HTR-8/SVneo (cell line): ENCODE measurements around the gene TSHZ1.

Experiments
- DNase-seq: peaks from one replicate; pipeline ENCODE4 v3.0.0; 2011; ENCODE audit warnings: low spot score, mixed read lengths; ENCODE audit not compliant: insufficient read length
- FAIRE-seq: peaks from 2 replicates; lab custom pipeline; 2011; peaks lifted over from hg19 to GRCh38; lab: Jason Lieb, UNC

The TSHZ1 gene

DNA sequence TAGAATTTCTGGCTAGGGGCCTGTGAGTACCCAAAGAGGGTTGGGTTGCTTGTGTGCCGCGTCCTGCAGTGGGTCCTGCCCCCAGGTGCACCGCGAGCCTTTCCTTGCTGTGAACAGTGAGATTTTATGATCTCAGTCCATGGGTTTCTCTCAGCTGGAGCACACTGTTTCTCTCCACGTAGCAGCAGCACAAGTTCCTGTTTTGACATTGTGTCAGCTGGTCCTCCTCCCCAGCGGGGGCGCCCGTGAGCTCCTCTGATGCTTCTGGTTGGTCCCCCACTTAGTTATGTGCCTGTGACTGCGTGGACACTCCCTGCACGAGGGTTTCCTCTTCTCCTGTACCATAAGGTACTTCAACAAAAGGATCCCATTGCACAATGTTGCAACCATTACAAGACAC lies 29.8 kb downstream of the TSHZ1 start:
- no peak for FAIRE-seq
- no peak for DNase-seq

DNA sequence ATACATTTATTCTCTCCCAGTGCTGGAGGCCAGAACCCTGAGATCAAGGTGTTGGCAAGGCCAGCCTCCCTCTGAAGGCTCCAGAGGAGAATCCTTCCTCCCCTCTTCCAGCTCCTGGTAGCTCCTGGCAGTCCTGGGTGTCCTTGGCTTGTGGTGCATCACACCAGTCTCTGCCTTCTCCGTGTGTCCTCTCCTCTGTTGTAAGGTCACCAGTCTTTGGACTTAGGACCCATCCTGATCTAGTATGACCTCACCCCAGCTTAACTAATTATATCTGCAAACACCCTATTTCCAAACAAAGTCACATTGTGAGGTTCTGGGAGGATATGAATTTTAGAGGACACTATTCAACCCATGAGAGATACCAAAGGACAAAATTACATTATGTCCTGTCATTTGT lies 31.1 kb downstream of the TSHZ1 start:
- FAIRE-seq = no peak
- no peak for DNase-seq

DNA sequence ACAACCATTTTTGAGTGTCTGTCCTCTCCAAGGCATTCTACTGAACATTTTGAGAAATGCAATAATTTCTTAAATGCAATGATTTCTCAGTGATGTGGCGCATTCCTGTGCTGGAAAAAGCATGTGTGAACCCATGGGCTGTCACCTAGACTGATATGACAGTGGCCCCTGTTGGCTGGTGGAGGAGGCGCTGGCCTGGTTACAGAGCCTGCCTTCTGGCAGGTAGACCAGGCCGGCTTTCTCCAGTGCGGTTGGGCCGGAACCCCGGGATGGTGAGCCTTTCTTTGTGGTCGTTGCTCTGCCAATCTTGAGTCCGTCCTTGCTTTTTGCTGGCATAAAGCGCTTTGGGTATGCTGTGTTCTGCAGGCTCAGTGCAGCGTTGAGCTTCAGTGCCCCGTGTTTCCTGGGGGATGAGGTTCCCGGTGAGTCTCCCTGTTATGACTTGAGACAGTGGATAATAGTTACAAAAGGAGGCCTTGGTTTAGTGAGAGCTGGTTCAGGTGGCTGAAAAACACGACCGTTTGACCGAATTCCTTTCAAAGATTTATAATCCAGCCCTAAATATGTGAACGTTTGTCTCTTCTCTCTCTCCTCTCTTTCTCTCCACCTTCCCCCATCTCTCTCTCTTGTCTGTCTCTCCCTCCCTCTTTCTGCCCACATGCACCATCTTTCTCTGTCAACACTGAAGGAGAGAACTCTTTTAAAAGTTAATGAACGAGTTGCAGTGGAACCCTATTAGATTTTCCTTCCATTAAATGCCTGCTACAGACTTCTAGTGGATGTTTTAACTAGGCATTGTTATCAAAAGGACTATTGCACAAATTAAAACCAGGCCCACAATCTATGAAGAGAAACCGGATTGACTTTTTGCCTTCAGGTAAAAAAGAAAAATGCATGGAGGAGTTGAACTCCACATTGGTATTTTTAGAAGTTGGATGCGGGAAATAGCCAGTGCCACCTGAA lies 34.0 kb downstream of the TSHZ1 start:
- no peak for FAIRE-seq

DNA sequence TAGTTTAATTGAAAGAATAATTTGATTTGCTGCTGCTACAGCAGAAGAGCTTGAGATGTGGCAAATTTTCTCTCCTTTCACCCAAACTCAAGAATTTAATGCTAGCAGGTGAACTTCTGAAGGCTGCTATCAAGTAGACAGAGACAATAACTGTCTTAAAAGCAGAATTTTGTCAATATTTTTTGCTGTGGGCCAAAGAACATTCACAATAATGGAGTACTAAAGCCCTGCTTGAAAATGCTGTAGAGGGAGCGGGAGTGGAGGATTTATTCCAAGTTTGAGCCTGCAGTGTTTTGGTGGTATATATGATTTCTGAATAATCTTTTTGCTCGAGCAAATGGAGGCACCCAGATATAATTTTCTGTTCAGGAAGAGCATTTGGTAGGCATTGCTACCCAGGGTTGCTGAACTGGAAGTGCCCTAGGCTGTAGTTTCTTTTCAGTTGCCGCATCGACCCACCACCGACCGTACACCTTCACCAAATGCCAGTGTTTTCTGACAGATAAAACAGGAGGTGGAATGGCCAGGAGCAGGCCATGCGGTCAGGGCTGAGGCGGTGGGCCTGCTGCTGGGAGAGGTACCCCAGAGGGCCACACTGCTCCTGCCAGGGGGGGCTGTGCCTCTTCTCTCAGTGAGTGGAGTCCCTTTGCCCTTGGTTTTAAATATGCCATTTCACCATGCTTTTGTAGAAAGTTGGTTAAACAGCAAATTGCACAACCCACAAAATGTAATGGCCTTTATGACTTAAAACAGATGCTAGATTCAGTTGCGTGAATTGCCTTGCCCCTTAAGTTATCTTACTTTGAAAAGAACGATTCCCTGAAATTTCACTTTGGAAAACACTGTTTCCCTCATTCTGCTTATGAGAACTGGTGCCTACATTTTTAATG lies 36.4 kb downstream of the TSHZ1 start:
- FAIRE-seq (no peak), DNase-seq (no peak)

More for the DNA sequence above, 34.0 kb downstream of the TSHZ1 start:
- DNase-seq = no peak

DNA sequence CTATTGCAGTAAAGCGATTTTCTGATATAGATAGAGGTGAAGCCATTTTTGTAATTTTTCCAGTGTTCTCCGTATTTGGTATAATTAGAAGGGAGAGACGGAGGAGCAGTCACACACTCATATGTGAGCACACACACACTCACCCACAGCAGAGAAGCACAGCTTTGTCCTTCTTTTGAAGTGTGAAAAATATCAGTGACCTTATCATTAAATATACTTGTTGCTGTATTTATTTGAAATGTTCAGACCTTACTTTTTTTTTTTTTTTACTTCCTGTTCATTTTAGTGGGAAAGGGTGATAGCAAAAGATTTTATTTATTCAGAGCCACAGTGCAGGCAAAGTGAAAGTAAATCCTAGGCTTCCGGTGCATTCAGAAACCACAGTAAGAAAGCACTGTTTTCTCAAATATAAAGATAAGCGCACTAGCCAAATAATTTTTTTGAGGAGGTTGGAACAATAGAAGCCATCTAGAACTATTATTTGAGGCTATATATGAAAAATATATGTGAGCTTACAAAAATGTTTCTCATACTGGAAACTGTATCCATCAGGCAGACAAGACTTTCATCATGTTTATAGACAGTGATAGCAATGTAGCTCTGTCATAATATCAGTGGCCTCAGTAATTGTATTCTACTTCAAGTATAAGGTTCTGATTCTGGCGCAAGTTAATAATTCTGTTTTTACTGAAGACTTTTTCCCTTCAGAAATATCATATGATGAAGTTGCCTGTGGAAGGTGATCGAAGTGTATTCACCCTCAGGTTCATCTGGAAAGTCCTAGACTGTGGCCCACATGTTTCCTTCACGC lies 37.2 kb downstream of the TSHZ1 start:
- DNase-seq (no peak), FAIRE-seq (no peak)

DNA sequence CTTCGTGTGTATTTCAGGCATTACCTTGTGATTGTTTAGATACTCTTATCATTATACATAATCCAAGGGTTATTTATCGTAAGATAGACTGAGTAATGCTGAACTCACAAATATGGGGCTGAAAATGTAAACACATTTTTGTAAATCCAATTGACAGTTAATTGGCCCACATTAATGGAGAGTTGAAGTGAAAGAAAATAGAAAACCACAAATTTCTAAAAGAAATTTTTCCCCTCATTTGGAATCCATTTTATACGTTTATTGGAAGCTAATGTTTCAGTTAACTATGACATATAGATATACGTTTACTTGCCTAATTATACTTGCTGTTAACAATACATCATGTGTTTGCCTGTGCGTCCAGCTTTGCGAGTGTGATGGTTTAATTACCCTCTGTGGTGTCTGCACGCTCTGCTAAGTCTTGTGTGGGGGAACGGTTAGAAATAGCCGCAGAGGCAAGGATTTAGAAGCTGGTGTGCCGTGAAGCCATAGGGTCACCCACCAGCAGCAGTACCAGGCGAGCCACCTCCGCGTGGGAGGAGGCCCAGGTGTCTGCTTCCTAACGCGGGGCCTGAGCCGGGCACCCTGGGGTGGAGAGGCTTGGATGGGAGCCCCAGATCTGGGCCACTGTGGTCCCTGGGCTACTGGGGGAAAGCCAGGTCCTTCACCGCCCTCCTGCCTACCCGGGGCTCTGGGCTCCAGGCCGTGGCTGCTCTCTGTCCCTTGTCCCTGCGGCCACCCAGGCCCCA lies 38.0 kb downstream of the TSHZ1 start:
- no peak for DNase-seq
- FAIRE-seq = no peak

DNA sequence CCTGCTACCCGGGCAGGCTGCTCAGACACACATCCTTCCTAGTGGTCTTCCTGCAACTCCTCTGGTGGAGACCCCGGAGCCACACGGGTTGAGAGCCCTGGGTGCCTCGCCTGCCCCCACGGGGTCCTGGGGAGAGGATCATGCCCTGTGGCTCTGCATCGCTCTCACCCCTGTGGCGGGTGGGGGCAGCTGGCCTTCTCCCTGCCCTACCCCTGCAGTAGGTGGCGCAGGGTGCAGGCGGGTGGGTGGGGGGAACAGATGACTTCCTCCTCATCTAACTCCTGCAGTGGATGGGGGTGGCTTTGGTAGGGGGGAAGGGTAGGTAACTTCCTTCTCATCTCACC lies 38.5 kb downstream of the TSHZ1 start:
- FAIRE-seq (no peak), DNase-seq (no peak)

DNA sequence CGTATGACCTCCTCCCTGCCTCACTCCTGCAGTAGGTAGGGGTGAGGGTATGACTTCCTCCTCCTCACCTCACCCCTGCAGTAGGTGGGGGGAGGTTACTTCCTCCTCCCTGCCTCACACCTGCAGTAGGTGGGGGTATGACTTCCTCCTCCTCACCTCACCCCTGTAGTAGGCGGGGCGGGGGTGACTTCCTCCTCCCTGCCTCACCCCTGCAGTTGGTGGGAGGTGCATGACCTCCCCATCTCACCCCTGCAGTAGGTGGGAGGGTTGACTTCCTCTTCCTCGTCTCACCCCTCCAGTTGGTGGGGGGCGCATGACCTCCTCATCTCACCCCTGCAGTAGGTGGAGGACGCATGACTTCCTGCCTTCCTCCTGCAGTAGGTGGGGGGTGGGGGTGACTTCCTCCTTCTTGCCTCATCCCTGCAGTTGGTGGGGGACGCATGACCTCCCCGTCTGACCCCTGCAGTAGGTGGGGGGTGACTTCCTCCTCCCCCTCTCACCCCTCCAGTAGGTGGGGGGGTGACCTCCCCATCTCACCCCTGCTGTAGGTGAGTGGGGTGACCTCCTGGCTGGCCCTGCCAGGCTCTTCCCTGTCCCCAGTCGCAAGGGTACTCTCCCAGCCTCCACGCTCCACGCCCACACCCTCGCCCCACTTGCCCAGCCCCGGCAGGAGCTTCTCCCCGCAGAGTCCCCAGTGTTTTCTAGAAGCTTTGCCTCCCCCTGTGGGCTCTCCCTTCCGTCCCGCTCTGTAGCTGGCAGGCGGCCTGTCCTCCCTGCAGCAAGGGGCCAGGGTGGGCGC lies 39.3 kb downstream of the TSHZ1 start:
- FAIRE-seq = no peak
- no peak for DNase-seq

DNA sequence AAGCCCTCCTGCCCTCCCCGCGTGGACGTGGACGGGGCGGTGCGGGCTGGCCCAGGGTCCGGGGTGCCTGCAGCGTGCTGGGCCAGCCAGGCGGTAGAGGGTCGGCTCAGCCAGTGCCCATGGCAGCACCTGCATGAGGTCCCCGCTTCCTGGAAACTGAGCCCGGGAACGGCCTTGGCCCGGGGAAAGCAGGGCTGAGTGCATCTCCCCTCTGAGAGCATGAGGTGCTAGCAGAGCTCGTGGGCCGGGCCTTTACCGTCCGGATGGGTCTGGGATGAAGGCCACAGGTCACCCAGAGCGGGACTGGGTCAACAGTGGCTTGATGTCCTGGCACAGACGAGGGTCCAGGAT lies 39.8 kb downstream of the TSHZ1 start:
- DNase-seq = no peak

DNA sequence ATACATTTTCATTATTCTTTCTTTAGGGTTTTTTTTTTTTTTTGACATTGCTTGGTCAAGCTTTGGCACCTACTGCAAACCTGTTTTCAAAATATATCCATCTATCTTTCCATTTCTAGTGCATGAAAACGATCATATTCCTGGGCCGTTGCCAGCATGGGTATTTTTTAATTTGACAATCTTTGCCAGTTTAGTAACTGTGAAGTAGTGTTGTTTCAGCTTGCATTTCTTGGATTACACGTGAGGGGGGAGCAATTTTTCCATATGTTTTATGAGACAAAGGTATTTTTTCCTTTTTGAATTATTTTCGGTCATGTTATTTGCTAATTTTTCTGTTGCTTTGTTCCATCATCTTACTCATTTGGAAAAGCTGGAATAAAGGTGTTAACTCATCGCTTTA lies 40.9 kb downstream of the TSHZ1 start:
- FAIRE-seq = no peak
- DNase-seq = no peak

More for the DNA sequence above, 39.8 kb downstream of the TSHZ1 start:
- no peak for FAIRE-seq

DNA sequence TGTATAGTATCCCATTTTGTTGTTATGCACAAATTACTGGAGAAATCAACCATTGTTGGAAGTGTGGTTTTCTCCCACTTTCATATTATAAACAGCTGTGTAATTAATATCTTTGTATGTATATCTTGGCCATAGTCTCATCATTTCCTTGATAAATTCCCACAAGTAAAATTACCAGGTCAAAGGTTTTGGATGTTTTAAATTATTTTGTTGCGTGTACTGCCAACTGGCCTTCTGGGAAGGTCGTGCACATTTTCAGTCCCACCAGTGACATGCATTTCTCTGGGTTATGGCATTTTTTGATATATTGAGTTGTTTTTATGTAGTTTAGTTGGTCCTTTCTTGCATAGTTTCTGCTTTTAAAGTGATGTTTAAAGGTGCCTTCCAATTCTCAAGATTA lies 41.5 kb downstream of the TSHZ1 start:
- DNase-seq (no peak), FAIRE-seq (no peak)

DNA sequence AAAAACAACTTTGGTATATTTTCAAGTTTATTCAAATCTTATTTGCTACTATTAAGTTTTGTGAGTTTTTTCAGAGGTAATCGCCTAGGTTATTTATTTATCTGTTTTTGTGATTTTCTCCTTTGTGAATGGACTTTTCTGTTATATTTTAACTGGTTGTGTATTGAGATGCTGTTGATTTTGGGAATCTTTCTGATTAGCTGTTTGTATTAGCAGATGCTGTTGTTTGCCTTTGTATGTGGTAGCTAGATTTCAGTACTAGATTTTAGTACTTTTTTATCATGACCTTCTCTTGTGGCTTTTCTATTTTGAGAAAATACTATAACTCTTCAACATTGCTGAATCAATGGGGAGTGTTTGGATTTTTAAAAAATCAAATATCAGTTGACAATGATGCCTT lies 42.4 kb downstream of the TSHZ1 start:
- no peak for FAIRE-seq
- DNase-seq = no peak

DNA sequence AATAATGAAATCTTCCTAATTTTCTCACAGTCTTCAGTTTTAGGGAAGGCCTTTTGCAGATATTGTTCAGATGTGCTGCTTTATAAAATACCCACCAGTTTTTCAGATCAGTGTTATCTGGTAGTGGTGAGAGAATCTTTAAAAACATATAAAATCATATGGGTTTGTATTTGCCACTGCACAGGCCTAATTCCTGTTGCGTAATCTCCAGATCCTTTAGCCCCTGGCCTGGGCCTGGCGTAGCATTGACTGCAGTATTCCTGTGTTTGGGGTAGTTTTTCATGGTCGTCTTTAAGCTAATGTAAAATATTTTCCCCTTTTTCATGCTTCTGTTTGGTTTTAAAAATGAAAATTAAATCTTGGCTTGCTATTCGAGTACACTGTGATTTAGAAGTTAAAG lies 43.2 kb downstream of the TSHZ1 start:
- DNase-seq (no peak), FAIRE-seq (no peak)

DNA sequence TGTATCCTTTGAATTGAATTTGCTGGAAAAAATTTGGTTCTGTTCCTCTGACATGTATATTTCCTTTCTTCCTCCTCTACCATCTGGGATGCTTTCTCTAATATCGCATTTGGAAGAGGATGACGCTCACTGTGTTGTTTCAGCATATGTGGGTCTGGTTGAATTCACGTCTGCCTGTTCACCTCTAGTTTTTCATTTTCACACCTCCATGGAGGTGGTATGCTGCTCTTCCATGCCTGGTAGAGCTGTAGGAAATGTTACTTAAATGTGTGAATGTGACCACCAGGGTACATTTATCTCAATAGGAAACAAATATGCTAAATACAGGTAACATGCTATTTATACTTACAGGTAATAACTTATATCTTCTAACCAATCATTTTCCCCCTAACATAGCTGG lies 44.5 kb downstream of the TSHZ1 start:
- no peak for FAIRE-seq

DNA sequence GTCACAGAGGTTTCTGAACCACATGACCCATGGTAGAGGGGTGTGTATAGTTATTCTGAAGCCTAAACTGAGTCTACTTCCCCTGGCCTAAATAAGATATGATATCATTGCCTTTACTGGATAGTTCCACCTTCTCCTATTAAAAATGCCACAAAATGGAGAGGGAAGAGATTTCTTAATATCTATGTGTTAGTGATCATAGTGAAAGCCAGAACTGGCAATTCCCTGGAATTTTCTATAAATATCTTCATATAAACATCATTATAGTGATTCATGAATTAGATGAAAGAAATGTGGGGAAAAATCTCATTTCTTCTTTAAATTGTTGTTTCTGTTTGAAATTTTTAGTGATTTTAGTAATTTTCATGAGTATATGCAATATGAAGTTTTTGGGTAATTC lies 45.8 kb downstream of the TSHZ1 start:
- DNase-seq = no peak
- FAIRE-seq = no peak

More for the DNA sequence above, 44.5 kb downstream of the TSHZ1 start:
- DNase-seq = no peak

DNA sequence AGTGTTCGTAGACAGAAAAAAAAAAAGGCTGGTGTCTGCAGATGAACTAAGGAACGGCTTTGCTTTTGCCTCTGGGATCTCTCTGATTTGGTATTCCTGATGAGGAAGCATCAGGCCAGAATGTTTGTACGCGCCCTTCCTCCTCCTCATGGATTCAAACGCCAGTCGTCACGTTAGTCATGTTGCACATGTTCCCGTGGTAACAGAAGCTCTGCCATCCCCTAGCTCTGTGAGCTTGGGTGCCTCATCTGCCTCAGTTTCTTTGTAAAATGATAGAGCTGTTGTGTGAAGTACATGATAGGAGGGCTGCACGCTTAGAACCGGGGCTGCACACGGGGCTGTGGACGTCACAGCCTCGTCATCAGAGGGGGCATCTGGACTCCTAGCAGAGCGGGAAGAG lies 47.0 kb downstream of the TSHZ1 start:
- FAIRE-seq (no peak), DNase-seq (no peak)

DNA sequence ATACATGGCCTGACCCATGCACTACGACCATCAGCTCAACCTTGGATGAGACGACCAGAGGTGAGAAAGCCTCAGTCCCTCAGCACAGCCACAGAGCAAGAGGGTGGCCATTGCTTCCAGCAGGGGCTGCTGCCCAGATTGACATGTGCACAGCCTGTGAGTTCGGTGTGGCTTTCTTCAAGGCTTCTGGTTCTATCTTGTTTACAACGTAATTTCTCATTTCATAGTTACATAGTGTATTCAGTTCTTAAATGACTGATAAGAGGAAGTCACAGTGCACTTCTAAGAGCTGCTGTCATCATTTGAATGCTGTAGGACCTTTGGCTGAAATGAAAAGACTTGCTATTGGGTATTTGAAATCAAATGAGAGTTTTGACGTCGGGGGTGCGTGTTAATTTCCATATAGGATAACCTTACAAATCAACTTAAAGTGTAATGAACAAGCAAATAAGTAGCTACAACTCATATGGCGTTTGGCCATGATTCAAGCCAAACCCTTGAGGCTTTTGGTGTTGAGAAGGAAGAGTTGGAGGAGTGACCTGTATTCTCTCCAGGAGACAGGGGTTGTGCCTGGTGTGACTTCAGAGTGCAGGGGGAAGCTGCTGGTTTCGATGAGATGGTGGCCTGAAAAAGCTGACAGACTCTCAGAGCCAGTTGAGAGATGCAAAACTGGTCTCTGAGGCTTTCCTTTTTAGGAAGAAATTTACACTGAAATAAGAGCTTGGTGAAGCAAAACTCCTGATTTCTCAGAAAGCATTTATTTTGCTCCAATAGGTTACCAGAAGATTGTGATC lies 51.0 kb downstream of the TSHZ1 start:
- FAIRE-seq (no peak), DNase-seq (no peak)

DNA sequence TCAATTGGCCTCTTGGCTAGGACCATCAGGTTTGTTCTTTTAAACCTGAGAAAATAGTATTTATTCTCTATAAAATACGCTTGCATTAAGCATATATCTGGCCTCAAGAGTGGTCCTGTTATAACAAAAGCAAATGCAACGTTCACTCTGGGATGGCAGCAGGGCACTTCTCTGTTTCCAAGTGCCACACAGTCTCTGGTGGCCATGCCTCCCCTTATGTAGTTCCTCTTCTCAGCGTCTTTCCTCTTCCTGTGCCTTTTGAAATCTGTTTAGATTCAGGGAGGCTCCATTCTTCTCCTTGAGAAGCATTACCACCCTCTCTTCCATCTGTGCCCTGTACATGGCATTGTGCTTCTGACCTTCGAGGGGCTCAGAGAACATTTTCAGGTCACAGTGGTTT lies 51.9 kb downstream of the TSHZ1 start:
- DNase-seq (no peak), FAIRE-seq (no peak)
